PC-9 (cell line): ENCODE results near the gene STAU1. TPM values are rescaled to one million over a fixed set of nuclear protein-coding genes. Genes with fewer than 3 reads are reported as not detected.
"Not testable (repeated sequence)": the region's sequence is repeated elsewhere in the genome, so short reads cannot be mapped to it uniquely, and the experiment has no call there.

Source experiments
- BruUV-seq: library from RNA; stranded (reverse); fragments of 400-500 nt; replicated peaks from 2 replicates; lab custom pipeline; 2021; lab: Mats Ljungman, UMichigan
- CTCF ChIA-PET: fragments of 300-600 bp; sonication (Branson Sonifier 250); formaldehyde crosslinking; loops from one replicate; lab custom pipeline; 2022; ENCODE audit warnings: antibody characterized with exemption; lab: Charles Lee
- POLR2A ChIA-PET: fragments of 300-600 bp; sonication (Branson Sonifier 250); formaldehyde crosslinking; loops from one replicate; lab custom pipeline; 2022; ENCODE audit warnings: antibody characterized with exemption; ENCODE audit not compliant: unreplicated experiment; lab: Charles Lee
- DNase-seq, 2 experiments: peaks; one replicate each; pipeline versions ENCODE4 v3.0.0 to v3.0.0-alpha.2; 2015 to 2022; ENCODE audit warnings: mixed read lengths in 1 of 2
- H2AFZ ChIP-seq: fragments of 200-600 bp; sonication (generic); 2 replicates; pipeline ENCODE4 v1.8.1; 2017; ENCODE audit warnings: antibody characterized with exemption
- H3F3A ChIP-seq: fragments of 200-600 bp; sonication (generic); 2 replicates; pipeline ENCODE4 v1.8.1; 2017; ENCODE audit warnings: antibody characterized with exemption, mild to moderate bottlenecking, low read depth; ENCODE audit not compliant: insufficient read depth
- H3K27ac ChIP-seq: fragments of 200-600 bp; sonication (generic); 2 replicates; pipeline ENCODE4 v1.6.1; 2016; ENCODE audit warnings: mixed run types
- H3K27me3 ChIP-seq: fragments of 200-600 bp; sonication (generic); 2 replicates; pipeline ENCODE4 v1.6.1; 2016; ENCODE audit warnings: low read depth, mixed run types; ENCODE audit not compliant: insufficient read depth
- H3K36me3 ChIP-seq: fragments of 200-600 bp; sonication (generic); 2 replicates; pipeline ENCODE4 v1.6.1; 2016; ENCODE audit warnings: low read depth, mixed run types
- H3K4me1 ChIP-seq: fragments of 200-600 bp; sonication (generic); replicated peaks from 2 replicates; pipeline ENCODE4 v1.6.1; 2016; ENCODE audit warnings: mixed run types; ENCODE audit not compliant: insufficient read depth
- H3K4me2 ChIP-seq: fragments of 200-600 bp; sonication (generic); 2 replicates; pipeline ENCODE4 v1.6.1; 2017; ENCODE audit warnings: mixed run types
- H3K4me3 ChIP-seq: fragments of 200-600 bp; sonication (generic); 2 replicates; pipeline ENCODE4 v1.6.1; 2016; ENCODE audit warnings: mixed run types
- H3K79me2 ChIP-seq: fragments of 200-600 bp; sonication (generic); 2 replicates; pipeline ENCODE4 v1.6.1; 2017; ENCODE audit warnings: low read depth, mixed run types
- H3K9me2 ChIP-seq: fragments of 200-600 bp; sonication (generic); 2 replicates; pipeline ENCODE4 v1.8.1; 2017; ENCODE audit warnings: mild to moderate bottlenecking; ENCODE audit not compliant: insufficient read depth
- H3K9me3 ChIP-seq: fragments of 200-600 bp; sonication (generic); 2 replicates; pipeline ENCODE4 v1.8.1; 2016; ENCODE audit warnings: low read depth; ENCODE audit not compliant: insufficient read depth
- H4K20me1 ChIP-seq: fragments of 200-600 bp; sonication (generic); 2 replicates; pipeline ENCODE4 v1.8.1; 2017; ENCODE audit not compliant: insufficient read depth
- EZH2 ChIP-seq: fragments of 200-600 bp; sonication (generic); IDR thresholded peaks from 2 replicates; pipeline ENCODE4 v1.8.0; 2017; ENCODE audit warnings: antibody characterized with exemption, low read depth
- intact Hi-C: fragments of 100-400 bp; cut with micrococcal nuclease; formaldehyde crosslinking; loops from one replicate; pipeline ENCODE4 v1.10.0; 2022; ENCODE audit not compliant: unreplicated experiment
- total RNA-seq: library from RNA; stranded (reverse); gene quantifications from 2 replicates; pipeline ENCODE4 v1.2.3, GENCODE V29; 2021
- TF ChIP-seq, protein P1 (sequence below): fragments of 200-600 bp; sonication (generic); conservative IDR thresholded peaks from 2 replicates; pipeline ENCODE4 v1.6.1; 2017; ENCODE audit warnings: mixed run types, antibody characterized with exemption, mild to moderate bottlenecking, moderate library complexity

STAU1 gene
- total RNA-seq, 1 experiment from 2014 or later: 153 TPM

DNA sequence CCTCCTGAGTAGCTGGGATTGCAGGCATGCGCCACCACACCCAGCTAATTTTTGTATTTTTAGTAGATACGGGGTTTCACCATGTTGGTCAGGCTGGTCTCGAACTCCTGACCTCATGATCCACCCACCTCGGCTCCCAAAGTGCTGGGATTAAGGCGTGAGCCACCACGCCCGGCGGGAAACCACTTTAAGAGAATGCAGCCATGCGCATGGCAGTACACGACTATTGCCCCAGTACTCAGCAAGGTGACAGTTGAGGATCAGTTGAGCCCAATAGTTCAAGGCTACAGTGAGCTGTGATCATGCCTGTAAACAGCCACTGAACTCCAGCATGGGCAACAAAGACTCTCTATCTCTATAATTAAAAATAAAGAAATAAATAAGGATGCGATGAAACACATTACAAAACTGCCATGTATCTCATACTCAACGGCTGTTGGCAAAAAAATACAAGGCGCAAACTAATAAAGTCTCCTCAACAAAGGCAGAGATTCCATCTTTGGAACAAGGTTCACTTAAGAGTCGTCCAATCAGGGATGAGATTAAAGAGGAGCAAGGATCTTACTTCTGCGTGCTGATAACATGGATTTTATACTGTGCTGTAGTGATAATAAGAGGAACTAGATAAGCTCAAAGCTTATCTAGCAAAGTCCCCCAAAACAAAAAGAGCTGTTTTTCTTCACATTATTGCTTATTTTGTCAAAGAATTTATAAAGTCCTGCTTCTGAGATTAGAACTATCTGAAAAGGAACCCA, 51.1 kb downstream of the STAU1 start:
- no peak for DNase-seq
- Histone ChIP-seq H4K20me1 (peaks cover 22% of the 10 kb centered on the region), H3K27ac (no peak overlapping the region), H3K36me3 (0 out of 2 replicates have a peak, but pooled peaks cover 8% of the 10 kb centered on the region), H3K4me1 (no peaks in the 10 kb centered on the region), H3K4me3 (no peak overlapping the region), H3K4me2 (no peak overlapping the region), H3K79me2 (peaks cover 11% of the 10 kb centered on the region; the same call in 1 of the 2 replicates), H2AFZ (no peak overlapping the region), H3K9me3 (no peaks in the 10 kb centered on the region), H3K27me3 (no peaks in the 10 kb centered on the region), H3K9me2 (no peaks in the 10 kb centered on the region), H3F3A (peaks cover 18% of the 10 kb centered on the region; the same call in 1 of the 2 replicates)
- ChIA-PET POLR2A (no interaction called here), CTCF (no interaction called here)
- intact Hi-C loops: no loop called here
- no TSS peak for BruUV-seq
- TF ChIP-seq EZH2: no peak
- TF ChIP-seq, protein P1, sequence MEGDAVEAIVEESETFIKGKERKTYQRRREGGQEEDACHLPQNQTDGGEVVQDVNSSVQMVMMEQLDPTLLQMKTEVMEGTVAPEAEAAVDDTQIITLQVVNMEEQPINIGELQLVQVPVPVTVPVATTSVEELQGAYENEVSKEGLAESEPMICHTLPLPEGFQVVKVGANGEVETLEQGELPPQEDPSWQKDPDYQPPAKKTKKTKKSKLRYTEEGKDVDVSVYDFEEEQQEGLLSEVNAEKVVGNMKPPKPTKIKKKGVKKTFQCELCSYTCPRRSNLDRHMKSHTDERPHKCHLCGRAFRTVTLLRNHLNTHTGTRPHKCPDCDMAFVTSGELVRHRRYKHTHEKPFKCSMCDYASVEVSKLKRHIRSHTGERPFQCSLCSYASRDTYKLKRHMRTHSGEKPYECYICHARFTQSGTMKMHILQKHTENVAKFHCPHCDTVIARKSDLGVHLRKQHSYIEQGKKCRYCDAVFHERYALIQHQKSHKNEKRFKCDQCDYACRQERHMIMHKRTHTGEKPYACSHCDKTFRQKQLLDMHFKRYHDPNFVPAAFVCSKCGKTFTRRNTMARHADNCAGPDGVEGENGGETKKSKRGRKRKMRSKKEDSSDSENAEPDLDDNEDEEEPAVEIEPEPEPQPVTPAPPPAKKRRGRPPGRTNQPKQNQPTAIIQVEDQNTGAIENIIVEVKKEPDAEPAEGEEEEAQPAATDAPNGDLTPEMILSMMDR: no peak

DNA sequence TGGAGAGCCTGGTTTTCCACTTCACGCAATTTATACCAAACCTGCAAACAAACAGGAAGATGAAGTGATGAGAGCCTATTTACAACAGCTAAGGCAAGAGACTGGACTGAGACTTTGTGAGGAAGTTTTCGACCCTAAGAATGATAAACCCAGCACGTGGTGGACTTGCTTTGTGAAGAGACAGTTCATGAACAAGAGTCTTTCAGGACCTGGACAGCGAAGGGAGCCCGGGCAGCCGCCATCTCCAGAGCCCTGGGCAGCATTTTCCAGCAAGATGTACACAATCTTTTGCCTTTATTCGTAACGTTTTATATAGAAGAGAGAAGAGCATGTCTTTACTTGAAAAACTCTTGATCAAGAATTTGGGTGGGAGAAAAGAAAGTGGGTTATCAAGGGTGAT, 53.3 kb downstream of the STAU1 start:
- H3K36me3 ChIP-seq, H3K9me3 ChIP-seq, DNase-seq, H3K4me2 ChIP-seq, POLR2A ChIA-PET, H3K4me3 ChIP-seq, BruUV-seq, intact Hi-C loops, H3K4me1 ChIP-seq, H2AFZ ChIP-seq, H3K79me2 ChIP-seq, H3K27ac ChIP-seq, H3K27me3 ChIP-seq, H3K9me2 ChIP-seq: not testable (repeated sequence)
- CTCF ChIA-PET: interaction anchor here (0.6 to 1.1 kb wide), 3 partner anchors 82 to 1549 kb away, joined by 3 to 5 read pairs (median 3); no protein-coding TSS in a partner anchor
- Histone ChIP-seq H4K20me1 (peaks cover 14% of the 10 kb centered on the region), H3F3A (peaks cover 18% of the 10 kb centered on the region; the same call in 1 of the 2 replicates)

DNA sequence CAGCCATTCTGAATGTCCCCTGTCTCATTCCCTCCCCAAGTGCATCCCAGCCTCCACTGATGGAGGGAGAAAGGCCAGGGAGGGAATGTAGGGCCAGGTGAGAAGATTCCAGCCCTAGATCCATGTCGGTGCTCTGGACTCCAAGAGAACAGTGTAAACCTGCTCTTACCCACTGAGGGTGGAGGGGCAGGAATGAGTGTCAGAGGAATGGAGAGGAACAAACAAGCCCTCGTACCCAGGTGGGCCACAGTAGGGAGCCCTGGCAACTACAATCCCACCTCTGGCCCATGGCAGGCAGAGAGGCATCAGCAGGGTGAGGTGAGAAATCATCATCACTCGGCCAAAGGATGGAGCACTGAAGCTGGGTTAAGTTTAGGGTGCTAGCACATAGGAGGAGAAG, 54.6 kb downstream of the STAU1 start:
- no peaks in the 10 kb centered on the region for H3K9me3 ChIP-seq
- ChIA-PET POLR2A (no interaction called here), CTCF (no interaction called here)
- no peak overlapping the region for H2AFZ ChIP-seq
- H4K20me1 ChIP-seq: peaks cover 14% of the 10 kb centered on the region
- H3K9me2 ChIP-seq: no peaks in the 10 kb centered on the region
- H3K27me3 ChIP-seq: no peaks in the 10 kb centered on the region
- no peak overlapping the region for H3K4me2 ChIP-seq
- H3K4me1 ChIP-seq: no peaks in the 10 kb centered on the region
- H3K36me3 ChIP-seq: peaks cover 8% of the 10 kb centered on the region
- no TSS peak for BruUV-seq
- H3F3A ChIP-seq: peaks cover 20% of the 10 kb centered on the region
- DNase-seq: peak in 1 of 2 experiments; percentile 16
- TF ChIP-seq, protein P1: no peak
- no peak for TF ChIP-seq EZH2
- H3K4me3 ChIP-seq: no peak overlapping the region
- H3K27ac ChIP-seq: no peak overlapping the region
- peaks cover 5% of the 10 kb centered on the region; the same call in 1 of the 2 replicates for H3K79me2 ChIP-seq
- intact Hi-C loops: loop anchor here (1.0 kb wide), 2 partner anchors 84 to 190 kb away; no protein-coding TSS in a partner anchor
